ACC112 (cell line): Measurements from ENCODE around the gene CCDC197.
A peak's percentile ranks its signal among the peaks of the same experiment; 100 is the strongest.

ENCODE experiments used
- H2AFZ ChIP-seq: fragments of 200-600 bp; sonication (generic); one replicate; pipeline ENCODE4 v1.6.0; 2017; ENCODE audit warnings: antibody characterized with exemption, low read length; ENCODE audit not compliant: unreplicated experiment
- H3K27ac ChIP-seq: fragments of 200-600 bp; sonication (generic); 2 replicates; pipeline ENCODE4 v1.5.1; 2014; ENCODE audit warnings: low read depth, mild to moderate bottlenecking, antibody characterized with exemption, low read length, moderate library complexity
- H3K27me3 ChIP-seq: fragments of 200-600 bp; sonication (generic); 2 replicates; pipeline ENCODE4 v1.6.1; 2014; ENCODE audit warnings: mild to moderate bottlenecking, antibody characterized with exemption, low read length, moderate library complexity, mixed read lengths; ENCODE audit not compliant: insufficient read depth
- H3K36me3 ChIP-seq: fragments of 200-600 bp; sonication (generic); 2 replicates; pipeline ENCODE4 v1.6.1; 2016; ENCODE audit warnings: mild to moderate bottlenecking, antibody characterized with exemption, low read length, moderate library complexity, mixed read lengths; ENCODE audit not compliant: insufficient read depth
- H3K4me1 ChIP-seq: fragments of 200-600 bp; sonication (generic); one replicate; pipeline ENCODE4 v1.6.1; 2016; ENCODE audit warnings: low read length, mixed read lengths; ENCODE audit not compliant: insufficient read depth, unreplicated experiment, control insufficient read depth
- H3K4me3 ChIP-seq: fragments of 200-600 bp; sonication (generic); 2 replicates; pipeline ENCODE4 v1.5.1; 2014; ENCODE audit warnings: mild to moderate bottlenecking, low read depth, low read length
- H3K79me2 ChIP-seq: fragments of 200-600 bp; sonication (generic); one replicate; pipeline ENCODE4 v1.6.0; 2016; ENCODE audit warnings: low read length; ENCODE audit not compliant: control insufficient read depth, unreplicated experiment, insufficient read depth

The CCDC197 gene

DNA sequence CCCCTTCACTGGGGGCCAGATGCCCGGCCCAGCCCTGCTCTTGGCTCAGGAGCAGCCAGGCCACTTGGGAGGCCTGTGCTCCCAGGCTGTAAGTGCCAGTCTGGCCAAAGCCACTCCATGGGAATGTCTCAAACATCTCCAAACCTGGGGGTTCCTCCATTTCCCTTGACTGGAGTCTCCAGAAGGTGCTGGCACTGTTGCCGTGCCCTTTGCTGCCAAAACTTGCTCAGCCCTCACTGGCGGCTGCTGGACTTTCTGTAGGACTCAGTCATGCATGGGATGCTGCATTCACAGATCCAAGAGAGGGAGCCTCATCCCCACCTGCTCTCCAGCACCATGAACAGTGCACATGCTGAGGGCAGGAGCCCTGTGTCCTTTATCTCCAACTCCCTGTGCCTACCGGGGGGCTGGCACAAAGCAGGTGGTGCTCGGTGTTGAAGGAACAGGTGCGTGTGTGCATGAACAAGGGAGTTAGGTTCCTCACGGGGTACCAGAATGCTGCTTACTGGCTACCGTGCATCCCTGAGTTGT, 19.4 kb downstream of the CCDC197 start:
- Histone ChIP-seq H3K36me3 (no peaks in the 10 kb centered on the region), H2AFZ (no peak overlapping the region), H3K27me3 (peaks cover 33% of the 10 kb centered on the region)

DNA sequence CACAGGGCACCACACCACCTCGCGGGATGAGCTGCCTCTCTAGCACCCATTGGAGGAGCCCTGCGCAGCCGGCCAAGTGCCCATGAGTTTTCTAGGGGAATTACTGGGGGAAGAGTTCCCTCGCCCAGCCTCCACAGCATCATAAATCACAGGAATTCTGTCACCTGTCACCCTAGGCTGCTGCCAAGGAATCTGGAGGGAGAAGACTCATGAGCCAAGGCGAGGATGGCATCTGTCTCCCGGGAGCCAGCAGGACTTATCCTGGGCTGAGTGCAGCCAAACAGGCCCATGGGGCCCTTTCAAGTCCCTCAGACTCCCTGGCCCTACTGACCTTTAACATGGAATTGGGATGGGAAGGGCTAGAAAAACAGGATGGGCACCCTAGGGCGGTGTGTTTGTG, 21.2 kb downstream of the CCDC197 start:
- Histone ChIP-seq H3K27me3 (peaks cover 31% of the 10 kb centered on the region), H3K4me1 (no peaks in the 10 kb centered on the region), H3K4me3 (no peak overlapping the region), H3K79me2 (no peaks in the 10 kb centered on the region), H3K36me3 (no peaks in the 10 kb centered on the region), H2AFZ (no peak overlapping the region), H3K27ac (no peak overlapping the region)

More for the DNA sequence above, 19.4 kb downstream of the CCDC197 start:
- Histone ChIP-seq H3K79me2 (no peaks in the 10 kb centered on the region), H3K4me1 (no peaks in the 10 kb centered on the region), H3K4me3 (no peak overlapping the region), H3K27ac (no peak overlapping the region)

DNA sequence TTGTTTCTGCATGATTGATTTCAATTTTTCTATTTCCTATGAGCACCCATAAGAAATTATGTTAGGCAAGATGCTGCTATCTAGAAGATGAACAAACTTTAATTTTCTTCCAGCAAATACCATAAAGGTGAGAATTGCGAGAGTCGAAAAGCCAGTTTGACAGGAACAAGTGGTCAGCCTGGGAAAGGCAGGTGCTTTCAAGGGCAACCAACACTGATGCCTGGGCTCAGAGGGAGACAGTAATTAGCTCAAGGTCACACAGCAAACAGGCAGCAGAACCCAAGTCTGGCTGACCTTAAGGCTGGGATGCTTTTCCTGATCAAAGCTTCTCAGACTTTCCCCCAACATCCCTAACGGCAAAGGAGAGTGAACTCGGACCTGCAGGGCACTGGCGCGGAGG, 22.2 kb downstream of the CCDC197 start:
- no peaks in the 10 kb centered on the region for H3K79me2 ChIP-seq
- peaks cover 31% of the 10 kb centered on the region for H3K27me3 ChIP-seq
- no peak overlapping the region for H3K4me3 ChIP-seq
- H2AFZ ChIP-seq, result no peak overlapping the region
- no peaks in the 10 kb centered on the region for H3K36me3 ChIP-seq
- H3K4me1 ChIP-seq, result no peaks in the 10 kb centered on the region
- H3K27ac ChIP-seq, result no peak overlapping the region

DNA sequence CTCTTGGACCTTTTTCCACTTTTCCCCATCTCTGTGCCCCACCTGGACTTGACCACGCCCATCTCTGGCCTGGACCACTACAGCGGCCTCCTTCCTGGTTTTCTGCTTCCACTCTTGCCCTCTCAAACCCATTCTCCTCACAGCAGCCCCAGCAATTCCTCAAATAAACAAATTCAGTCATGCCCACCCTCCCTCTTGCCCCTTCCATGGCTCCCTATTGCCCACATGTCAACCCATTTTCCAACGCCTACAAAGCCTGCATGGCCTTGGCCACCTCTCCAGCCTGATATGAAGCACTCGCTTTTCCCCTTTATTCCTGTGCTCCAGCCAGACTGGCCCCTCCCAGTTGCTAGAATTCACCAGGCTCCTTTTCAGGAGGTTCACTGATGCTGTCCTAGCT, 23.2 kb downstream of the CCDC197 start:
- Histone ChIP-seq H2AFZ (no peak overlapping the region), H3K4me1 (no peaks in the 10 kb centered on the region), H3K27me3 (peaks cover 30% of the 10 kb centered on the region), H3K79me2 (no peaks in the 10 kb centered on the region), H3K4me3 (no peak overlapping the region), H3K36me3 (no peaks in the 10 kb centered on the region), H3K27ac (no peak overlapping the region)

DNA sequence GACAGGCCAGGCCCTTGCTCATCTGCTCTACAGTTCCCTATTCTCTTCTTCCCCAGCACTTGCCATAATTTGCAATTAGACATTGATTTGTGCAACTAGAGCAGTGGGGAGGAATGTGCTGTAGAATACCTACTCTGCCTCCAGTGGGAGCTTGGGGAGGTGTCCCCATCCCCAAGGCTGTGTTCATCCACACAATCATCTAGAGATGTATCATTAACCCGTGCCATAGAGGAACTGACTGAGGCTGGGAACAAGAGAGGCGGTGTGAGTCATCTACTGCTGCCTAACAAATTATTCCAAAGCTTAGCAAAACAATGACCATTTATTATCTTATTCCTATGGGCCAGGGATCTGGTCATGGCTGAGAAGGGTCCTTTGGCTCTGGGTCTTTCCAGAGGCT, 23.9 kb downstream of the CCDC197 start:
- Histone ChIP-seq H3K36me3 (no peaks in the 10 kb centered on the region), H2AFZ (no peak overlapping the region), H3K27ac (no peak overlapping the region), H3K27me3 (peaks cover 24% of the 10 kb centered on the region; the same call in 1 of the 2 replicates), H3K4me1 (no peaks in the 10 kb centered on the region), H3K4me3 (no peak overlapping the region), H3K79me2 (no peaks in the 10 kb centered on the region)

DNA sequence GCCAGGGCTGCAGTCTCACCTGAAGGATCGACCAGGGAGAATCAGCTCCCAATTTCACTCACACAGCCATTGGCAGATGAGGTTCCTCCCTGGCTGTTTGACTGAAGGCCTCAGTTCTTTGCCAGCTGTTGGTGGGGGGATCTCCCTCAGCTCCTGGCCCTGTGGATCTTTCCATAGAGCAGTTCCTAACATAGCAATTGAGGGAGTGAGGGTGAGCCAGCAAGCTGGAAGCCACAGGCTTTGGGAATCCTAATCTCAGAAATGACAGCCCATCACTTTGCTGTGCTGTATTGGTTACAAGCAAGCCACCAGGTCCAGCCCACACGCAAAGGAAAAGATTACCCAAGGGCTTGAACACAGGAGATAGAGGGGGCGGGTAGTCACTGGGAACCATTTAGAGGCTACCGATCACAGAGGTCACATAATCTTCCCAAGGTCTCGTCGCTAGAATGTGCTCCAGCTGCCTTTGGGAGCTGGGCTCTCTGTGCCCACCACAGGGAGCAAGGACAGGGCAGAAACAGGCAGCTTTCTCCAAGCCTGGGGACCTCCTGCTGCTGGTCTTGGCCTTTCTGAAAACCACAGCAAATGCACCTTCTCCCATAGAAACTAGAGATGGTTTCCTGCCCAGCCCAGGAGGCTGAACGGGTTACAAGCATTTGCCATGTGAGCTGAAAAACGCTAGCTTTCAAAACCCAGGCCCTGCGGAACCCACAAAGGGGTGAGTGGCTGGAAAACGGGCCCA, 24.5 kb downstream of the CCDC197 start:
- Histone ChIP-seq H3K36me3 (no peaks in the 10 kb centered on the region), H3K27me3 (peaks cover 19% of the 10 kb centered on the region; the same call in 1 of the 2 replicates), H3K27ac (no peak overlapping the region), H3K79me2 (no peaks in the 10 kb centered on the region), H3K4me3 (no peak overlapping the region), H2AFZ (no peak overlapping the region), H3K4me1 (no peaks in the 10 kb centered on the region)

DNA sequence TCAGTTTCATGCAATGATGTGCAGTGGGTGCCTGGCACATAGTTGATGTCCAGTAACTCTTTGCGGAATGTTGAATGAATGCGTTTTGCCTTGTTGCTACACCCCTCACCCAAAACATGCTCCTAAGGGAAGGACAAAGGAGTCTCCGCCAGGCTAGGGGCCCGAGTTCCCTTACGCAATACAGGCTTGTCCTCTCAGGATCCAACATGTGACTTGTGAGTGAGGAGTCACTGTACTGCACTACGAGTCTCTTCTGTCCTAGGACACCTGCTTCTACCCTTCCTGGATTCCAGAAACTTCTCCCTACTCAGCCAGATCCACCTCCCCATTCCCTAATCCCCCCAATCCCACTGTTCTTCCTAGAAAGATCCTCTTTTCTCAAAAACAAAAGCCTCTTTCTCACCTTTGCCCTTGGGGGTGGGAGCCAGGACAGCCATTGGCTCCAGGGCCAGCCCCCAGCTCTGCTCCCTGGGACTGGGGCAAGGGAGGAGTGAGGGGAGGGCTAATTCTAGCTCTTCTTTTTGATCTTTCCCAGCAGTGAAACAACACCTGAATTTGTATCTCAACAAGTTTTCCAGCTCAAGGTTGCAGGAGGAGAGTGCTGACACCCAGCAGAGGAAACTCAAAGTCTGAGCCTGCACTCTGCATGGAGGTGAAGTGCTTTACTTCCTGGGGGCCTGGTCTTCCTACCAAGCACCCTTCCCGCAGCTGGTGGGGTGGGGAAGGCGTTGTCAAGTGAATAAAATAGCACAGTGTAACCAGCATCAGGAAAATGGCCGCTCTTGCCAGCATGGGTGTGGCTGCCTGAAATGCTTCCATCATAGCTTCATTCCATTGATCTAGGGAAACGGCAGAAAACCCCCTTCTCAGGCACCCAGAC, 25.7 kb downstream of the CCDC197 start:
- H3K27me3 ChIP-seq, result peaks cover 7% of the 10 kb centered on the region; the same call in 1 of the 2 replicates
- no peak overlapping the region for H2AFZ ChIP-seq
- H3K4me3 ChIP-seq, result no peak overlapping the region
- H3K4me1 ChIP-seq, result no peaks in the 10 kb centered on the region
- H3K36me3 ChIP-seq, result no peaks in the 10 kb centered on the region
- no peak overlapping the region for H3K27ac ChIP-seq
- no peaks in the 10 kb centered on the region for H3K79me2 ChIP-seq

DNA sequence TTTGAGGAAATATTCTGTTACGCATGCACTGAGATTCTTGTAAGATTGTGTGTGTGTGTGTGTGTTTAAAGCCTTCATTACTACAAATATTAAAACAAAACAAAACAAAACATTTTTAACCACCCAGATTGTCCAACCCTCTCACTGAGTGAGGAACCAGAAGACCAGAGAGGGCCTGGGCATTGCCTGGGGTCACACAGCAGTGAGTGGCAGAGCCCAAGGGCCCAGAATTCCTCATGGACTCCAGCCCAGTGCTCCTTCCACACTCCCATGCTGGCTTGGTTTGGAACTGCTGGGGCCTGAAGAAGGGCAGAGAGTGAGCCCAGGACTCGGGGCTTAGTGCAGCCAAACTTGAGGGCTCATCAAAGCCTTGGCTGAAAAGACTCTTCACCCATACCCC, 27.4 kb downstream of the CCDC197 start:
- H3K27me3 ChIP-seq, result no peaks in the 10 kb centered on the region
- H2AFZ ChIP-seq, result no peak overlapping the region
- H3K79me2 ChIP-seq, result no peaks in the 10 kb centered on the region
- H3K36me3 ChIP-seq, result no peaks in the 10 kb centered on the region
- H3K4me3 ChIP-seq, result no peak overlapping the region
- H3K4me1 ChIP-seq, result no peaks in the 10 kb centered on the region
- no peak overlapping the region for H3K27ac ChIP-seq

DNA sequence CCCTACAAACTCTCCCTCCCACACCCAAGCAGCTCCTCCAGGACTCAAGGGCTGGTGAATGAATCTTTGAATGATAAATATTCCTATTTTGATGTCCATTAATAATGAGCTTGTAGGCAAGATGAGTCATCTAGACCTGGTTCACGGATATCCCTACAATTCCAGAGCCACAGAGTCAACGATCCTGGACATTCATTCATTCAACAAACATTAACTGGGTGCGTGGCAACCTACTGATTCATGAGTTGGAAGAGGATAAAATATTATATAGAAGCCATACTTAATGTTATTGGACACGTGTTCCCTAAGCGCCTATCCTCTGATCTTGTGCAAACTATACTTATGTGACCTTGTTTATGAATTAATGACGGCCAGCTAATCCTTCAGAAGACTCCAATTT, 28.6 kb downstream of the CCDC197 start:
- peak overlapping the region; percentile 55 for H2AFZ ChIP-seq
- H3K27ac ChIP-seq, result no peak overlapping the region
- peak overlapping the region; percentile 79 for H3K4me3 ChIP-seq
- H3K4me1 ChIP-seq, result no peaks in the 10 kb centered on the region
- no peaks in the 10 kb centered on the region for H3K36me3 ChIP-seq
- no peaks in the 10 kb centered on the region for H3K27me3 ChIP-seq
- H3K79me2 ChIP-seq, result no peaks in the 10 kb centered on the region

DNA sequence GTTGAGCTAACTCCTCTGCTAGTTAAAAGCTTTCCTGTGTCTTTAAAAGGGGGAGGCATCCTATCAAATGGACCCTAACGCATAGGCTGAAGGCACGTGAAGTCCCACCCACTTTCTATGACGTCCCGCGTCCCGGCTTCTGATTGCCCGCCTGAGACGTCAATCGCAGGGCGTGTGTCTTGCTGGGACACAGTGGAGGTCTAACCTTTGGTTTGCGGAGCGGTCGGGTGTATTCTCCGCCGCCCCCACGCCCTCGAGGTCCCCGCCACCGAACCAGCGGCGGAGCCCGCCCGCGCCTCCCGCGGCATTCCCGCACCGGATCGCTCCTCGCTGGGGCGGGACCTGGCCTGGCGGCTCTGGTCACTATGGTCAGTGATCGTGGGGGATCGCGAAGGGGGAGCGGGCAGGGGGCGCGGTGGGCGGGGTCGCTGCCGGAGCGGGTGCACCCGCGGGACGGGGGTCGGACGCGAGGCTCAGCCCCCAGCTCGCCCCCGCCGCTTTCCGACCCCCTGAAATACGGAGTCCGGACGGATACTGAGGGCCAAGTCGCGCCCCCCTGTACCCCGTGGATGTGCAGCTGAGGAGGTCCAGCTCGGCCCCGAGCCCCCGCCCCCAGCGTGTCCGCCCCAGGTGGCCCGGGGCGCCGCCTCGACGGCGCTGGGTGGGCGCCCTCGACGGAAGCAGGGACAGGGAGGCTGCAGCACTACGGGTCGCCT, 29.2 kb downstream of the CCDC197 start, which contains the start of gene OTUB2:
TSS of gene OTUB2 (plus strand) at position 168 of the 716 bp plus-strand sequence. CDS start at position 366, 198 bp downstream.
- Histone ChIP-seq H3K4me3 (peak within 1 kb of the TSS; percentile 79), H3K4me1 (no peaks in the 10 kb centered on the region), H3K27ac (no peak within 1 kb of the TSS), H3K27me3 (no peaks in the 10 kb centered on the region), H3K79me2 (no peaks in the 10 kb centered on the region), H2AFZ (peak within 1 kb of the TSS; percentile 86), H3K36me3 (no peaks in the 10 kb centered on the region)
